ENCODE data around the gene RAB27B.
"Not testable (repeated sequence)": the region's sequence is repeated elsewhere in the genome, so short reads cannot be mapped to it uniquely, and the experiment has no call there.

RAB27B gene, protein sequence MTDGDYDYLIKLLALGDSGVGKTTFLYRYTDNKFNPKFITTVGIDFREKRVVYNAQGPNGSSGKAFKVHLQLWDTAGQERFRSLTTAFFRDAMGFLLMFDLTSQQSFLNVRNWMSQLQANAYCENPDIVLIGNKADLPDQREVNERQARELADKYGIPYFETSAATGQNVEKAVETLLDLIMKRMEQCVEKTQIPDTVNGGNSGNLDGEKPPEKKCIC

GRCh38 chr18:54828281-54828881 is at the start of gene RAB27B:
Gene RAB27B, plus strand, starts transcription at chr18:54828477. Its CDS starts 49,109 bp downstream, at chr18:54877586.
- peak; percentile 9 to 40 (median 27) for DNase-seq (ENCODE audit: low read depth in 3 of 3)

DNA sequence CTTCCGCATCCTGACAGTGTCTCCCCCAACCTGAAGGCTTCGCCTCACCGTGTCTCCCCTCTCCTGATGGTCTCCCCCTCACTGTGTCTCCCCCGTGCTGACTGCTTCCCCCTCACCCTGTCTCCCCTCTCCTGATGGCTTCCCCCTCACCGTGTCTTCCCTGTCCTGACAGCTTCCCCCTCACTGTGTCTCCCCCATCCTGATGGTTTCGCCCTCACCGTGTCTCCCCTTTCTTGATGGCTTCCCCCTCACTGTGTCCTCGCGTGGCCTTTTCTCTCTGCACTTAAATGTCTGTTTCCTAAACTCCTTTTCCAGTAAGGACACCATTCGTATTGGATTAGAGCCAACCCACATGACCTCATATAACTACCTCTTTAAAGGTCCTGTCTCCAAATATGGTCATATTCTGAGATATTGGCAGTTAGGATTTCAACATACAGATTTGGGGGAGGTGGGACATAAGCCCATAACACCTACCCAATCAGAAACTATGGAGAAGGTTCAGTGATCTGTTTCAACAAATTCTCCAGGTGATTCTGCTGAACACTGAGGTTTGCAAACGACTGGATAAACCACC is 47.9 kb upstream of the RAB27B start:
- DNase-seq (ENCODE audit: low read depth in 3 of 3), result no peak

DNA sequence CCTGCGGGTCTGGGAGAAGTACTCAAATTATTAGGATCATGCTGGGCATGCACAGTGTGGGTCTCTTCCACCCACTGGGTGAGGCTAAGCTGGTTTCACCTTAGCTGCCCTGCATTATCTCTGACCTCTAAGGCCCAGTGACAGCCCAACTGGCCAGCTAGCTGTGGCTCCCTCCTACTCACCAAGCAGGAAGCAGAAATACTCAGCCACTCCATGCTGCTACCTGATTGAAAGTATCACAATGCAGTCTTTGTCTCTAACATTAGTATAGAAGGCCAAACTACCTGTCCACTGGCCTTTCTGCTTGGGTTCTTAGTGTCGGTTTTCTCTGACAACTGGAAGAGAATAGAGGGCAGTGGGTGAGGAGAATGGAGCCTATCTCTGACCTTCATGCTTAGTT is 47.3 kb upstream of the RAB27B start:
- DNase-seq (ENCODE audit: low read depth in 3 of 3), result no peak

GRCh38 chr18:54783139-54783538 is 45.1 kb upstream of the RAB27B start:
- no peak for DNase-seq (ENCODE audit: low read depth in 3 of 3)

- no peak for DNase-seq (ENCODE audit: low read depth in 3 of 3)
Measured at GRCh38 chr18:54786206-54786605, 42.1 kb upstream of the RAB27B start.

DNA sequence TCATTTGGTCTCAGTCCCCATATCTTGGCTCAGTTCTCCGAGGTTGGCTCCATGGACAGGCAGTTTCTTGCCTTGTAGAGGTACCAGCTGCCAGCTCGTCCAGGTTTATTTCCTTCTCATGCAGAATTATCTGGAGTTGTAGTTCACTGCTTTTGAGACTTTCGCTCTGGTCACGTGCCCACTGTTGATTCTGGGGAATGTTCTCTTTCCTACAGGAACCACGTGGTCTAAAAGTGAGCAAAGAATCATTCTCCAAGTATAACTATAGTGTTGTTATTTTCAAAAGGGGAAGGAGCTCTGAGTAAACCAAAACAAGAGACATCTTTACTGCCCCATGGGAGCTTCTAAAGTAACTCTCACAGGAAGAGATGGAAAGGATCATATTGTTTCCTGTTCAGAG is 41.2 kb upstream of the RAB27B start:
- no peak for DNase-seq (ENCODE audit: low read depth in 3 of 3)

DNA sequence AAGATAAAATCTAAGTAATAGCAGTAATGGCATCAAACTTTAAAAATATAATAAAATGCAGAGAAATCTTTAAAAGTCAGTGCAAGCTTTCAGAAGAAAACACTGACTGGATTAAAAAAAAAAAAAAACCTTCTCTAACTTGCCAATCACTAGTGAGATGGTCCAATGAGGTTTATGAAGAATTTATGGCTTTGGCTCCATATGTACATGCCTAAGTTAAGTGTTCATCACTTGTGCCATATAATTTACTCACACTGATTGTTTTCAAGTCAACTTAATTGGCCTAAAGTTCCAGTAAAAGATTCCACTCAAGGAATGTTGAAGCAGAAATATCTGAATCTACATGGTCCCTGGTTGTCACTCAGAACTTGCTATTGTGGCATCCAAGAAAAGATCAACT is 40.7 kb upstream of the RAB27B start:
- DNase-seq (ENCODE audit: low read depth in 3 of 3), result no peak

GRCh38 chr18:54790109-54790508 is 38.2 kb upstream of the RAB27B start:
- no peak for DNase-seq (ENCODE audit: low read depth in 3 of 3)

- DNase-seq (ENCODE audit: low read depth in 3 of 3), result no peak
Measured at GRCh38 chr18:54791657-54792056, 36.6 kb upstream of the RAB27B start.

DNA sequence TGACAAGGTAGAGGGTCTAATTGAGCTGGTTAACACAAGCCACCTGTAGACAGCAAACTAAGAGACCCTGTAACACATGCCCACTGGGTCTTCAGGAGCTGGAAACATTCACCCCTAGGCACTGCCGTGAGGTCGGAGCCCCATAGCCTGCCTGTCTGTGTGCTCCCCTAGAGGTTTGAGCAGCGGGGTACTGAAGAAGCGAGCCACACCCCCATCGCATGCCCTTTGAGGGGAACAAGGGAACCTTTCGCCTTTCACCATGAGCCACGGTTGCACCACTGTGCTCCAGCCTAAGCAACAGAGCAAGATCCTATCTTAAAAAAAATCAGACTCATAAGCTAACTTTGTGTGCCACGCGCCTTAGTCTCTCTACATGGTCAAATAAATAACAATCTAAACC is 36.2 kb upstream of the RAB27B start:
- DNase-seq (ENCODE audit: low read depth in 3 of 3), result no peak

DNA sequence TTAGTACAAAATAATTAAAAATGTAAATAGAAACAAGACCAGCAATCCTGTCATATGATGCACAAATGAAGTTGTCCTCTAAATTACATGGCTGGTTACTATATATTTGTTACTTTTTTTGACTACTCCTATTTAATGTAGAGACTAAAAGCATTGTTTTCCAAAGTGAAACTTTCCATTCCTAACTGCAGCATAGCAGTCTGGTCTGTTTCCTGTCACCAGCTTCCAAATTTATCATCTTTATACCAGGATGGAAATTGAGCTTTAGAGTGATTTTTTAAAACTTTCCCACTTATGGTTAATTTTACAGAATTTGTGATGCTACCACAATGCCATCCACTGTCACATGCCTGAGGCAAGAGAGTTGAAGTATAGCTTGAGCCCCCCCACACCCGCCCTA is 33.5 kb upstream of the RAB27B start:
- no peak for DNase-seq (ENCODE audit: low read depth in 3 of 3)

DNA sequence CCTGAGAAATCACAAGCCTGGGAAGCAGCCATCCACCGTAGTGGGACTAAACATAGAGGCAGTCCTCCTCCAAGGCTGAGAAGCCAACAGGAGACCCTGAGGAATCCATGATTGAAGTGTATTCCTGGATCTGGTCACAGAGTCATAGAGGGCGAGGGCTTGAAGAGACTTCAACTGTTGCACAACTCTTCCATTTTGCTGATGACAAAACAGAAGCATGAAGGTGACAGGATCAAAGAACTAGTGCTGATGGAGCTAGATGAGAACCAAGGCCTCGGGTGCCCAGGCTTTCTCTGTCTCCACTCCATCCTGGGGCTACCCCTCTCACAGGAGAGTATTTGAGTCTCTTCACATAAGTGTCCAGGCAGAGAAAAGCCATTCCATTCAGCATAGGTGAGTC is 30.1 kb upstream of the RAB27B start:
- DNase-seq (ENCODE audit: low read depth in 3 of 3), result no peak

- DNase-seq (ENCODE audit: low read depth in 3 of 3), result no peak
Measured at GRCh38 chr18:54801374-54801773, 26.9 kb upstream of the RAB27B start.

GRCh38 chr18:54802178-54802577 is 26.1 kb upstream of the RAB27B start:
- no peak for DNase-seq (ENCODE audit: low read depth in 3 of 3)

- DNase-seq (ENCODE audit: low read depth in 3 of 3), result no peak
Measured at GRCh38 chr18:54802686-54803395, 25.4 kb upstream of the RAB27B start.

DNA sequence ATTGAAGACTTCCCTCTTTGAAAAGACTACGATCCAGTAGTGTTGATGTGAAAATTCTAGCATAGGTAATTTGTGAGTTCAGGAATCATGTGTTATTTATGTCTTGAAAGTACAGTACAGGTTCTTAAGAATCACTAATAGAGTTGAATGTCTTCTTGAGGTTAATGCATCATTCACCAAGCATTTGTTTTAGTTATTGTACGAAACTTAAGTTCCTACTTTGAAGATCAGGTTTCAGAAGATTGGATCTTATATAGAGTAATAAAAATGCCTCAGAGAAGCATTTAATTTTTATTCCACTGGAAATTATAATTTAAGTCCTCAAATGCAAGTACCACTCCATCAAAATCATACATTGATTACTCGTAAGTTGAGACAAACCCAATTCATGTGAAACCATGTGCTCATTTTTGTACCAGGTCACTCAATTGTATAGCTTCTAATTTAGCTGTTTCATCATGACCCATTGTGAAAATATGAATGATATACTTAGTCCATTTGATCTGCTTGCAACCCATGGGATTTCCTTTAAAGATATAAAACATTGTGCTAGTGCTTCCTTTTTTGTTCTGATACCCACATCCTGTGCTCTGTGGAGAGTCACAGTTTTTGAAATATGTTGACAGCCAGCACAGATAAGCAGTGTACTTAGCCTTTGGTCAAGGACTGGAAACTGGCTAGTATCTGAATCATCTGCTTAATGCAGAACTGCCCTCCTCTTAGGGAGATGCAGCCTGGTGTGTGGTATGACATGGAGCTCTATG is 22.5 kb upstream of the RAB27B start:
- DNase-seq (ENCODE audit: low read depth in 3 of 3), result no peak

DNA sequence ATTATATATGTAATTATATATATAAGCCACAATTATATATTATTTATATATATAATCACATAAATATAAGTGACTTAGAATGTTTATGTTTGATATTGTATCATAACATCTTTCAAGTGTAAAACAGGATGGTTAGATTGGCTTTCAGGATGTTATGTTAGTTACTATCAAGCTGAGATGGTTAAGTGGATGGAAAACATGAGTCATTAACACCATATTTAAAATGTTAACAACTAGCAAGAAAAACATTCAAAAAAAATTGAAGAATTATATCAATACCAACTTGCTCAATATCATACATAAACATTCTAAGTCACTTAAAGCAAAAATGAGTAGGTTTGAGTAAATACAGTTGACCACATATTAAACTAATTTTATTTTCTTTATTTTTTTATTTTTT is 21.8 kb upstream of the RAB27B start:
- no peak for DNase-seq (ENCODE audit: low read depth in 3 of 3)

DNA sequence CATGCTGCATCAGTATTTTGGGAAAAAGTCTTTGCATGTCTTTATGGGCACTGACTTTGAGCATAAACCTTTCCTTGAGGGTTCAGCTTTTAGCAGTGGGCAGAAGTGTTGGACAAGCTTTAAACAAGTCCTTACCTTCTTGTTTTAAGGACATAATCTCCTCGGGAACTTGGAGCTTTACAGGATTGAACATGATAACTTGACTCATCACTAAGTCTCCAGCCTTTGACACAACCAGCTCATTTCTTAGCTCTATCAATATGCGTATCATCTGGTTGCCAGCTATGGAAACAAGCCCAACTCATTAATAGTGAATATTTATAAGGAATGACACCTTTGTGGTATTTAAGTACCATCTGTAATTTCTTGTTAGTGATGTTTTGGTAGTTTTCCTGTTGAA is 21.0 kb upstream of the RAB27B start:
- DNase-seq (ENCODE audit: low read depth in 3 of 3), result no peak

GRCh38 chr18:54810662-54811061 is 17.6 kb upstream of the RAB27B start:
- DNase-seq (ENCODE audit: low read depth in 3 of 3), result not testable (repeated sequence)

GRCh38 chr18:54812885-54813284 is 15.4 kb upstream of the RAB27B start:
- no peak for DNase-seq (ENCODE audit: low read depth in 3 of 3)

DNA sequence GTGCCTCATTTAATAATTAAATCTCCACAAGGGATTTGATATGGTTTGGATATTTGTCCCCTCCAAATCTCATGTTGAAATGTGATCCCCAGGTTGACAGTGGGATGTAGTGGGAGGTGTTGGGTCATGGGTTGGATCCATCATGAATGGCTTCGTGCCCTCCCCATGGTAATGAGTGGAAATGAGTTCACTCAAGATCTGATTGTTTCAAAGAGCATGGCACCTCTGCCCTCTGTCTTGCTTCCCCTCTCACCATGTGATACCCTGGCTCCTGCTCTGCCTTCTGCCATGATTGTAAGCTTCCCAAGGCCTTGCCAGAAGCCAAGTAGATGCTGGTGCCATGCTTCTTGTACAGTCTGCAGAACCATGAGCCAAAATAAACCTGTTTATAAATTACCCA is 15.0 kb upstream of the RAB27B start:
- no peak for DNase-seq (ENCODE audit: low read depth in 3 of 3)

DNA sequence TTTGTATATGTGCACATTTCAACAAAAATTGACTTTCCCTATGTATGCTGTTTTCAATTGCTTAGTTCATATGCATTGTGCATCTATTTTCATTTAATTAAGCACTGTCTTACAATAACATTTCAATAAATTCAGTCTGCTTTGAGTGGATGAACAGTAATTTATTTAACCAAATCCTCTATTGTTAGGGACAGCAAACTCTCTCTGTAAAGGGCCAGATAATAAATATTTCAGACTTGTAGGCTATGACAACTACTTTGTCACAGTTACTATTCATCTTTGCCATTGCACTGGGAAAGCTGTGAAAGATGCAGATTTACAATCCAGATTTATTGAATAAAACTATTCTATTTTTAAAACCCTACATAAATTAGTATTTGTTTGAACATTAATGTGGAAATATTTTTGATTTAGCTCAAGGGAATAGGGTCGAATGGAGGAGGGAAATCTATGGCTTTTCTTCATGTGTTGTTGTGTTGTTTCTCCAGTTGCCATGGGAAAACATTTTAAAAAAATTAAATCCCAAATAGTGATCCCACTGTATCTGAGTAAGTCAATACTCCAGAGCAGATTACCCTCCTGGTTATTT is 14.2 kb upstream of the RAB27B start:
- DNase-seq (ENCODE audit: low read depth in 3 of 3), result no peak
